ENCODE results near the gene PLA2G4E.

The PLA2G4E gene

GRCh38 chr15:41952013-41952563 lies 68.8 kb downstream of the PLA2G4E start:
- DNase-seq: no peak

- no peak for DNase-seq
Measured at GRCh38 chr15:41951571-41951970, 69.3 kb downstream of the PLA2G4E start.

GRCh38 chr15:41950489-41950888 lies 70.4 kb downstream of the PLA2G4E start:
- no peak for DNase-seq

- no peak for DNase-seq
Measured at GRCh38 chr15:41950127-41950483, 70.7 kb downstream of the PLA2G4E start.

- DNase-seq: no peak
Measured at GRCh38 chr15:41949401-41950126, 71.3 kb downstream of the PLA2G4E start.

- no peak for DNase-seq
Measured at GRCh38 chr15:41948490-41948889, 72.4 kb downstream of the PLA2G4E start.

GRCh38 chr15:41946970-41947369 lies 73.9 kb downstream of the PLA2G4E start:
- DNase-seq: no peak

- no peak for DNase-seq
Measured at GRCh38 chr15:41945731-41946130, 75.1 kb downstream of the PLA2G4E start.

- DNase-seq: no peak
Measured at GRCh38 chr15:41945221-41945620, 75.6 kb downstream of the PLA2G4E start.

GRCh38 chr15:41944313-41944940 lies 76.4 kb downstream of the PLA2G4E start:
- no peak for DNase-seq

GRCh38 chr15:41943543-41944312 lies 77.1 kb downstream of the PLA2G4E start:
- DNase-seq: no peak

- no peak for DNase-seq
Measured at GRCh38 chr15:41942886-41943285, 78.0 kb downstream of the PLA2G4E start.

- no peak for DNase-seq
Measured at GRCh38 chr15:41941644-41942415, 79.0 kb downstream of the PLA2G4E start.

- no peak for DNase-seq
Measured at GRCh38 chr15:41940441-41940857, 80.4 kb downstream of the PLA2G4E start.

GRCh38 chr15:41939986-41940385 lies 80.9 kb downstream of the PLA2G4E start:
- no peak for DNase-seq

GRCh38 chr15:41937568-41937923 lies 83.3 kb downstream of the PLA2G4E start:
- DNase-seq: no peak

GRCh38 chr15:41936649-41937567 lies 83.9 kb downstream of the PLA2G4E start:
- peak; percentile 84 for DNase-seq

- DNase-seq: no peak
Measured at GRCh38 chr15:41936155-41936554, 84.7 kb downstream of the PLA2G4E start.

GRCh38 chr15:41935566-41936020 lies 85.2 kb downstream of the PLA2G4E start:
- no peak for DNase-seq

- DNase-seq: peak; percentile 81
Measured at GRCh38 chr15:41934843-41935242, 86.0 kb downstream of the PLA2G4E start.

- DNase-seq: peak; percentile 49
Measured at GRCh38 chr15:41933771-41934170, 87.1 kb downstream of the PLA2G4E start.

GRCh38 chr15:41933326-41933725 lies 87.5 kb downstream of the PLA2G4E start:
- DNase-seq: no peak
